A549 (cell line): ENCODE measurements around the gene GTF2A1. TPM values are rescaled to one million over a fixed set of nuclear protein-coding genes. Genes with fewer than 3 reads are reported as not detected.

ENCODE experiments used
- ATOH8 ChIP-seq: fragments of 250-450 bp; sonication (Bioruptor Pico); IDR thresholded peaks from 2 replicates; pipeline ENCODE4 v1.5.0; 2020; ENCODE audit warnings: low read depth, mild to moderate bottlenecking, moderate library complexity
- CBX2 ChIP-seq: fragments of 200-600 bp; sonication (generic); IDR thresholded peaks from 2 replicates; pipeline ENCODE4 v1.6.1; 2016; ENCODE audit warnings: low read depth, mild to moderate bottlenecking, borderline replicate concordance
- CBX8 ChIP-seq: fragments of 200-600 bp; sonication (generic); IDR thresholded peaks from 2 replicates; pipeline ENCODE4 v1.6.1; 2016
- CEBPB ChIP-seq, 2 experiments: fragments of >200 bp in 1 of 2; sonication (Bioruptor Twin) in 1 of 2; formaldehyde crosslinking in 1 of 2; IDR thresholded peaks; 2 replicates each; pipeline ENCODE4 v1.6.1; 2012 to 2016
- CTCF ChIP-seq: fragments of >200 bp; sonication (Bioruptor Twin); formaldehyde crosslinking; IDR thresholded peaks from 3 replicates; pipeline ENCODE4 v1.5.1; 2016
- E2F6 ChIP-seq: IDR thresholded peaks from 2 replicates; pipeline ENCODE4 v1.6.1; 2012; ENCODE audit warnings: low read depth, borderline replicate concordance
- EP300 ChIP-seq, 2 experiments: fragments of >200 bp; sonication (Bioruptor Twin); formaldehyde crosslinking; IDR thresholded peaks; 2 replicates in 1 of 2; 3 replicates in 1 of 2; pipeline ENCODE4 v1.6.1; 2016 to 2017
- ESRRA ChIP-seq: fragments of 150-350 bp; IDR thresholded peaks from 2 replicates; pipeline ENCODE4 v1.6.1; 2014; ENCODE audit warnings: mild to moderate bottlenecking, low read length, borderline replicate concordance
- FOXS1 ChIP-seq: fragments of 250-450 bp; sonication (Bioruptor Pico); IDR thresholded peaks from 2 replicates; pipeline ENCODE4 v1.5.0; 2020; ENCODE audit warnings: mild to moderate bottlenecking, moderate library complexity
- HES2 ChIP-seq: fragments of >200 bp; sonication (Bioruptor Twin); formaldehyde crosslinking; IDR thresholded peaks from 2 replicates; pipeline ENCODE4 v1.6.1; 2016
- HMGXB4 ChIP-seq: fragments of 250-450 bp; sonication (Bioruptor Pico); IDR thresholded peaks from 2 replicates; pipeline ENCODE4 v1.5.0; 2021; ENCODE audit warnings: mild to moderate bottlenecking, moderate library complexity, borderline replicate concordance
- MAFK ChIP-seq: fragments of 450-650 bp; IDR thresholded peaks from 2 replicates; pipeline ENCODE4 v1.6.1; 2014; ENCODE audit not compliant: partially characterized antibody
- MAZ ChIP-seq: fragments of 150-350 bp; IDR thresholded peaks from 2 replicates; pipeline ENCODE4 v1.6.1; 2014; ENCODE audit warnings: antibody characterized with exemption, low read depth, low read length, borderline replicate concordance
- MYC ChIP-seq: IDR thresholded peaks from 2 replicates; pipeline ENCODE4 v1.6.1; 2012; ENCODE audit warnings: mild to moderate bottlenecking, inconsistent platforms, low read length, improper control_type of control experiment, borderline replicate concordance
- NFE2L2 ChIP-seq: fragments of 150-350 bp; conservative IDR thresholded peaks from 2 replicates; pipeline ENCODE4 v1.6.1; 2014; ENCODE audit warnings: low read length
- NR3C1 ChIP-seq: fragments of >200 bp; sonication (Bioruptor Twin); formaldehyde crosslinking; IDR thresholded peaks from 3 replicates; pipeline ENCODE4 v1.6.1; 2017
- PHF8 ChIP-seq: fragments of 200-600 bp; sonication (generic); IDR thresholded peaks from 2 replicates; pipeline ENCODE4 v1.6.1; 2016; ENCODE audit warnings: low read depth, mild to moderate bottlenecking, antibody characterized with exemption, moderate library complexity, borderline replicate concordance
- POLR2A ChIP-seq: IDR thresholded peaks from 2 replicates; pipeline ENCODE4 v1.6.1; 2012; ENCODE audit warnings: mild to moderate bottlenecking, low read length
- RARB ChIP-seq: fragments of 250-450 bp; sonication (Bioruptor Pico); IDR thresholded peaks from 2 replicates; pipeline ENCODE4 v1.8.0; 2021; ENCODE audit warnings: mild to moderate bottlenecking, moderate library complexity
- RNF2 ChIP-seq: fragments of 200-600 bp; sonication (generic); IDR thresholded peaks from 2 replicates; pipeline ENCODE4 v1.6.1; 2016; ENCODE audit warnings: low read depth, mild to moderate bottlenecking, antibody characterized with exemption, moderate library complexity, borderline replicate concordance
- TFCP2L1 ChIP-seq: fragments of 250-450 bp; sonication (Bioruptor Pico); IDR thresholded peaks from 2 replicates; pipeline ENCODE4 v1.5.0; 2021; ENCODE audit warnings: mild to moderate bottlenecking
- TP53 ChIP-seq: fragments of 250-450 bp; sonication (Bioruptor Pico); IDR thresholded peaks from 2 replicates; pipeline ENCODE4 v1.5.0; 2021; ENCODE audit warnings: mild to moderate bottlenecking, moderate library complexity
- USF2 ChIP-seq: fragments of 450-650 bp; IDR thresholded peaks from 2 replicates; pipeline ENCODE4 v1.6.1; 2014; ENCODE audit warnings: antibody characterized with exemption
- ZNF302 ChIP-seq: fragments of 250-450 bp; sonication (Bioruptor Pico); IDR thresholded peaks from 2 replicates; pipeline ENCODE4 v1.9.0; 2021; ENCODE audit warnings: inconsistent platforms, mild to moderate bottlenecking, moderate library complexity
- polyA plus RNA-seq, 4 experiments: library from polyadenylated mRNA; depleted of rRNA in 3 of 4; stranded (reverse); fragments of >200 nt; fragmentation: RNase III in 1 of 4; extraction: RNeasy Plus Mini Kit Qiagen cat#74134 plus additional on column Dnase treatment in 1 of 4; gene quantifications; 2 replicates in 3 of 4; 3 replicates in 1 of 4; pipeline ENCODE4 v1.2.3, GENCODE V29; 2011 to 2017

The GTF2A1 gene
- polyA plus RNA-seq, 2 of the 4 experiments (the other 2 are of a cell fraction): 12.5 to 19.6 TPM

- TF ChIP-seq HMGXB4 (CRISPR knock-in tag): no peak
- TF ChIP-seq FOXS1 (CRISPR knock-in tag): 0 out of 2 replicates have a peak, but pooled peaks have one; percentile 30
- peak; percentile 74; the same call in 1 of the 2 replicates for TF ChIP-seq MAZ
- TF ChIP-seq TFCP2L1 (CRISPR knock-in tag): no peak
- no peak for TF ChIP-seq RARB
- no peak for TF ChIP-seq NFE2L2
- no peak for TF ChIP-seq CTCF
- no peak for TF ChIP-seq ZNF302 (CRISPR knock-in tag)
- TF ChIP-seq E2F6: peak; percentile 58; the same call in 1 of the 2 replicates
- TF ChIP-seq MYC: peak; percentile 57; the same call in 1 of the 2 replicates
- TF ChIP-seq CEBPB (IDR thresholded peaks at IDR 0.05): no peak
- peak; percentile 97 for TF ChIP-seq POLR2A
- no peak for TF ChIP-seq NR3C1
- no peak for TF ChIP-seq MAFK
- peak; percentile 72; the same call in 1 of the 2 replicates for TF ChIP-seq TP53 (CRISPR knock-in tag)
- no peak for TF ChIP-seq CBX2
- no peak for TF ChIP-seq EP300 (IDR thresholded peaks at IDR 0.05)
- no peak for TF ChIP-seq USF2
- TF ChIP-seq RNF2: no peak
- no peak for TF ChIP-seq HES2
- peak; percentile 71; the same call in 1 of the 2 replicates for TF ChIP-seq PHF8
- TF ChIP-seq ATOH8: no peak
- no peak for TF ChIP-seq CBX8
- TF ChIP-seq ESRRA: no peak
These were observed 1.5 kb downstream of the GTF2A1 start (continued) for GRCh38 chr14:81219210-81219758.
